ENCODE data around the gene AP3M1. TPM values are rescaled to one million over a fixed set of nuclear protein-coding genes. Genes with fewer than 3 reads are reported as not detected.

Gene AP3M1
- total and polyA plus RNA-seq, 2 donors (not counting 1 experiment from before 2014, with no cell fraction given): 28.4 to 55.3 TPM

DNA sequence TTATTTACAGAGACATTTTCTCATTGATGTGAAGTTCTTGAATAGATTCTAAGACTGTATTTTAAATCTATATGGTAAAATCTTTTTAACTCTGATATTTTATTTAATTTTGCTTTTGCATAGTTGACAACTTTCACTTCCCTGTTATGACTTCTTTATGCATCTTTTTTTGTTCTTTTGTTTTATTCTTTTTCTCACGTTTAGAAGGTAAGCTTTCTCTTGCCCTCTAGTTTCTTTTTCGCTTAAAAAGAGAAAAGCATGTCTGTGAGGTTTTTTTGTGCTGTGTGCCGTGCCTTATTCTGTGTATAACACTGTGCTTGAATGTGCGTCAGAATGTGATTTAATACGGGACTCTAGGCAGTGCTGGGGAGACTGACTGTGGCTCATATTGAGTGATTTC lies 74.7 kb downstream of the AP3M1 start:
- Histone ChIP-seq H4K20me1 (ENCODE audit: control insufficient read depth, extremely low read depth, insufficient read depth, low read length) (no peaks in the 10 kb centered on the region), H3K4me1 (ENCODE audit: control insufficient read depth, extremely low read depth, insufficient read depth, low read length) (peaks cover 20% of the 10 kb centered on the region), H3K27ac (ENCODE audit: insufficient read depth, low read length) (no peak overlapping the region), H3K4me2 (ENCODE audit: extremely low read depth, insufficient read depth, low read length) (no peak overlapping the region), H3K27me3 (ENCODE audit: control insufficient read depth, insufficient read depth, low read length) (no peaks in the 10 kb centered on the region), H3K4me3 (replicated peaks in 1 of 4; ENCODE audit: control extremely low read depth in 1 of 4, insufficient read depth in 1 of 4, low read depth in 3 of 4, low read length in 4 of 4) (no peak overlapping the region), H3K79me2 (ENCODE audit: control insufficient read depth, insufficient read depth, low read length) (peaks cover 48% of the 10 kb centered on the region), H3K9me3 (ENCODE audit: control insufficient read depth, insufficient read depth, low read depth, low read length) (no peaks in the 10 kb centered on the region), H3K9ac (ENCODE audit: insufficient read depth, low read length) (no peak overlapping the region), H3K36me3 (ENCODE audit: control insufficient read depth, insufficient read depth, low read length) (peaks cover 18% of the 10 kb centered on the region), H2AFZ (ENCODE audit: low read length) (no peak overlapping the region)
- TF ChIP-seq, protein P1, sequence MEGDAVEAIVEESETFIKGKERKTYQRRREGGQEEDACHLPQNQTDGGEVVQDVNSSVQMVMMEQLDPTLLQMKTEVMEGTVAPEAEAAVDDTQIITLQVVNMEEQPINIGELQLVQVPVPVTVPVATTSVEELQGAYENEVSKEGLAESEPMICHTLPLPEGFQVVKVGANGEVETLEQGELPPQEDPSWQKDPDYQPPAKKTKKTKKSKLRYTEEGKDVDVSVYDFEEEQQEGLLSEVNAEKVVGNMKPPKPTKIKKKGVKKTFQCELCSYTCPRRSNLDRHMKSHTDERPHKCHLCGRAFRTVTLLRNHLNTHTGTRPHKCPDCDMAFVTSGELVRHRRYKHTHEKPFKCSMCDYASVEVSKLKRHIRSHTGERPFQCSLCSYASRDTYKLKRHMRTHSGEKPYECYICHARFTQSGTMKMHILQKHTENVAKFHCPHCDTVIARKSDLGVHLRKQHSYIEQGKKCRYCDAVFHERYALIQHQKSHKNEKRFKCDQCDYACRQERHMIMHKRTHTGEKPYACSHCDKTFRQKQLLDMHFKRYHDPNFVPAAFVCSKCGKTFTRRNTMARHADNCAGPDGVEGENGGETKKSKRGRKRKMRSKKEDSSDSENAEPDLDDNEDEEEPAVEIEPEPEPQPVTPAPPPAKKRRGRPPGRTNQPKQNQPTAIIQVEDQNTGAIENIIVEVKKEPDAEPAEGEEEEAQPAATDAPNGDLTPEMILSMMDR (conservative IDR thresholded peaks at IDR 0.05 in 1 of 2, IDR thresholded peaks at IDR 0.05 in 1 of 2; ENCODE audit: low read depth in 1 of 2, low read length in 2 of 2): no peak
- no peak for TF ChIP-seq EZH2 (IDR thresholded peaks at IDR 0.05; ENCODE audit: low read length, missing control alignments)
- DNase-seq (ENCODE audit: low read depth in 2 of 2): no peak

DNA sequence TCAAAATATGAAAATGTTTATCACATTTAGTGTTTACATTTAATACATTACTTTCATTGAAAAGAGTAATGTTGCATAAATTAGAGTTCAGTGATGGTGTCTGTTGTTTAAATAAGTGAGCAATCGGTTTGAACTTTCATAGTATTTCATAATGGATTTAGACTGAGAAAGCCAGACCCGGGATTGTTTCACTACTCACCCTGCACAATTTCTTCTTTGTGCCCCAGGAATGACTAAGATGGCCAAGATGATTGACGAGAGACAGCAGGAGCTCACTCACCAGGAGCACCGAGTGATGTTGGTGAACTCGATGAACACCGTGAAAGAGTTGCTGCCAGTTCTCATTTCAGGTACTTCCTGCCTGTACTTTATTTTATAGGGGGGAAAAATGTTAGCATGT lies 78.1 kb downstream of the AP3M1 start:
- H3K4me3 ChIP-seq (replicated peaks in 1 of 4; ENCODE audit: control extremely low read depth in 1 of 4, insufficient read depth in 1 of 4, low read depth in 3 of 4, low read length in 4 of 4): no peak overlapping the region
- H3K4me2 ChIP-seq (ENCODE audit: extremely low read depth, insufficient read depth, low read length): no peak overlapping the region
- peaks cover 22% of the 10 kb centered on the region for H3K4me1 ChIP-seq (ENCODE audit: control insufficient read depth, extremely low read depth, insufficient read depth, low read length)

DNA sequence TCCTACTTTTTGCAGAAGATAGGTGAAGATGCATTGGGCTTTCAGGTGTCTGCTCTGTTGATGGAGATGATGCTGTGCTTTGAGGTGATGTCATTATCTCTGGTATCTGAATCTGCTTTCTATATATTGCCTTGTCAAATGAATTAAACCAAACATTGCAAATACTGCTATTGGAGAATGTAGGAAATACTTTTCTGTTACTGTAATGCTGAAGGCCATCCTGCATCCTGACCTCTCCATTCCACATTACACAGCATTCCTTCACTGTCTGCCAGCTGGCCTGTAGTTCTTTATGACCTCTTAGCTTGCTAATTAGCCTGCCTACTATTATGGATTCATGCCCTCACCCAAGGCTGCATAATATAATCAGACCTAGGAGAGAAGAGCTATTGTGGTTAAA lies 79.5 kb downstream of the AP3M1 start:
- H3K36me3 ChIP-seq (ENCODE audit: control insufficient read depth, insufficient read depth, low read length): peaks cover 17% of the 10 kb centered on the region
- H3K9me3 ChIP-seq (ENCODE audit: control insufficient read depth, insufficient read depth, low read depth, low read length): no peaks in the 10 kb centered on the region
- no peak overlapping the region for H3K4me3 ChIP-seq (replicated peaks in 1 of 4; ENCODE audit: control extremely low read depth in 1 of 4, insufficient read depth in 1 of 4, low read depth in 3 of 4, low read length in 4 of 4)
- H3K27me3 ChIP-seq (ENCODE audit: control insufficient read depth, insufficient read depth, low read length): no peaks in the 10 kb centered on the region
- H3K27ac ChIP-seq (ENCODE audit: insufficient read depth, low read length): no peak overlapping the region
- no peaks in the 10 kb centered on the region for H4K20me1 ChIP-seq (ENCODE audit: control insufficient read depth, extremely low read depth, insufficient read depth, low read length)
- H3K9ac ChIP-seq (ENCODE audit: insufficient read depth, low read length): no peak overlapping the region
- TF ChIP-seq, protein P1 (conservative IDR thresholded peaks at IDR 0.05 in 1 of 2, IDR thresholded peaks at IDR 0.05 in 1 of 2; ENCODE audit: low read depth in 1 of 2, low read length in 2 of 2): no peak
- no peak for TF ChIP-seq EZH2 (IDR thresholded peaks at IDR 0.05; ENCODE audit: low read length, missing control alignments)
- DNase-seq (ENCODE audit: low read depth in 2 of 2): peak; percentile 84 to 96
- peak overlapping the region; percentile 5 for H3K4me2 ChIP-seq (ENCODE audit: extremely low read depth, insufficient read depth, low read length)
- peaks cover 23% of the 10 kb centered on the region for H3K4me1 ChIP-seq (ENCODE audit: control insufficient read depth, extremely low read depth, insufficient read depth, low read length)
- peaks cover 59% of the 10 kb centered on the region for H3K79me2 ChIP-seq (ENCODE audit: control insufficient read depth, insufficient read depth, low read length)
- H2AFZ ChIP-seq (ENCODE audit: low read length): no peak overlapping the region

More for the DNA sequence above, 78.1 kb downstream of the AP3M1 start:
- Histone ChIP-seq H3K27ac (ENCODE audit: insufficient read depth, low read length) (no peak overlapping the region), H3K36me3 (ENCODE audit: control insufficient read depth, insufficient read depth, low read length) (peaks cover 20% of the 10 kb centered on the region), H2AFZ (ENCODE audit: low read length) (no peak overlapping the region), H3K9ac (ENCODE audit: insufficient read depth, low read length) (no peak overlapping the region), H3K9me3 (ENCODE audit: control insufficient read depth, insufficient read depth, low read depth, low read length) (no peaks in the 10 kb centered on the region), H3K27me3 (ENCODE audit: control insufficient read depth, insufficient read depth, low read length) (no peaks in the 10 kb centered on the region), H3K79me2 (ENCODE audit: control insufficient read depth, insufficient read depth, low read length) (peaks cover 64% of the 10 kb centered on the region), H4K20me1 (ENCODE audit: control insufficient read depth, extremely low read depth, insufficient read depth, low read length) (no peaks in the 10 kb centered on the region)
- peak; percentile 51 to 61 for DNase-seq (ENCODE audit: low read depth in 2 of 2)
- TF ChIP-seq, protein P1 (conservative IDR thresholded peaks at IDR 0.05 in 1 of 2, IDR thresholded peaks at IDR 0.05 in 1 of 2; ENCODE audit: low read depth in 1 of 2, low read length in 2 of 2): no peak
- TF ChIP-seq EZH2 (IDR thresholded peaks at IDR 0.05; ENCODE audit: low read length, missing control alignments): no peak

Other genes starting within 250 kb of the AP3M1 start
- 60.1 and 93.6 TPM in 2 replicates for gene PLAU, start 239.7 kb downstream of the AP3M1 start, total RNA-seq
- 98.9 and 332 TPM in 2 replicates for gene PLAU, start 239.7 kb downstream of the AP3M1 start, polyA plus RNA-seq
- 129 and 161 TPM in 2 replicates for gene VCL, start 152.7 kb downstream of the AP3M1 start, total RNA-seq
- gene VCL, start 152.7 kb downstream of the AP3M1 start, polyA plus RNA-seq: 255 and 316 TPM in 2 replicates
- gene ADK, start 393 bp upstream of the AP3M1 start, total RNA-seq: 18.2 and 25.3 TPM in 2 replicates
- gene ADK, start 393 bp upstream of the AP3M1 start, polyA plus RNA-seq: 44.2 and 47.8 TPM in 2 replicates